Measurements from ENCODE around the gene ACOT13.
"Not testable (repeated sequence)": the region's sequence is repeated elsewhere in the genome, so short reads cannot be mapped to it uniquely, and the experiment has no call there.

ACOT13 gene

DNA sequence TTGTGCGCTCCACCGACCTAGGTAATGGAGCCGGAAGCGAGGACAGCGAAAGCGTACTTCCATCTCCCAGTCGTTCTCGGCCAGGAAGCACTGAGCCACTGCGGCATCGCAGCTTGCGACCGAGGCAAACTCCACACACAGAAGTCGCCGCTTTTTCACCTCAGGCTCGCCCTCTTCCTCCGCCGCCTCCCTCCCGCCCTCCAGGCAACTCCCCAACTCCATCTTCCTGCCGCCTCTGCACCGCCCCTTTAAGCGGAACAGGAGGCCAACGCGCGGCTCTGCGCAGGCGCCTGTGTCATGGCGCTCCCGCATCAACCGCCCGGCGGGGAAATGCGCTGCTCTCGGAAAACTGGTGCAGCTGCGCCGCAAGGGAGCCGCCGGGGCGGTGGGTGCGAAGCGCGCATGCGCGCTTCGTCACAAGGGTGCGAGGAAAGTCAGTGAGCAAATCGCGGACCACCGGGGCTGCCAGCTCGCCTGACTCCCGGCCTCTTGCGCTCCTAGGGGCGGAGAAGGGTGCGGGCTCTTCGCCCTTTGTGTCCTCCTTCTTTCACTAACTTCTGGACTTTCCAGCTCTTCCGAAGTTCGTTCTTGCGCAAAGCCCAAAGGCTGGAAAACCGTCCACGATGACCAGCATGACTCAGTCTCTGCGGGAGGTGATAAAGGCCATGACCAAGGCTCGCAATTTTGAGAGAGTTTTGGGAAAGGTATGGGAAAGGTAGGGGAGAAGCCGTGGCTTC lies at the start of gene ACOT13, which contains the start of gene TDP2:
Gene ACOT13 (plus strand): TSS at position 437 of the 737 bp plus-strand sequence. CDS start 187 bp downstream, at position 624.
Gene TDP2 (minus strand): TSS at position 259 of the 737 bp plus-strand sequence. CDS start 37 bp downstream, at position 222.
- DNase-seq (ENCODE audit: low read depth), result peak; percentile 96

- DNase-seq (ENCODE audit: low read depth), result no peak
These were observed 47.2 kb upstream of the ACOT13 start for GRCh38 chr6:24619661-24620060.

DNA sequence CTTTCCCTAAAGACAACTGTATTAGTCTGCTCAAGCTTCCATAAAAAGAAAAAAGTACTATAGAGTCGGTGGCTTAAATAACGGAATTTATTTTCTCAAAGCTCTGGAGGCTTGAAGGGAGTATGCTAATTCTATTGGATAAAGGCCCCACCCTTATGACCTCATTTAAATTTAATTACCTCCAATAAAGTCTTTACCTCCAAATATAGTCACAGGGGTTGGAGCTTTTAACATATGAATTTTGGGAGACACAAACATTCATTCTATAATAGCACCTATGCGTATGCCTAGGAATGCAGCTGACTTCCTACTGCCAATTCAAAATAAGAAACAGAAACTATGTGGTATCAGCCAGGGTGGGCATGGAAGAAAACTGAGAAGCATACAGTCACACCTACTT lies 46.2 kb upstream of the ACOT13 start:
- no peak for DNase-seq (ENCODE audit: low read depth)

- no peak for DNase-seq (ENCODE audit: low read depth)
These were observed 45.1 kb upstream of the ACOT13 start for GRCh38 chr6:24621626-24622289.

DNA sequence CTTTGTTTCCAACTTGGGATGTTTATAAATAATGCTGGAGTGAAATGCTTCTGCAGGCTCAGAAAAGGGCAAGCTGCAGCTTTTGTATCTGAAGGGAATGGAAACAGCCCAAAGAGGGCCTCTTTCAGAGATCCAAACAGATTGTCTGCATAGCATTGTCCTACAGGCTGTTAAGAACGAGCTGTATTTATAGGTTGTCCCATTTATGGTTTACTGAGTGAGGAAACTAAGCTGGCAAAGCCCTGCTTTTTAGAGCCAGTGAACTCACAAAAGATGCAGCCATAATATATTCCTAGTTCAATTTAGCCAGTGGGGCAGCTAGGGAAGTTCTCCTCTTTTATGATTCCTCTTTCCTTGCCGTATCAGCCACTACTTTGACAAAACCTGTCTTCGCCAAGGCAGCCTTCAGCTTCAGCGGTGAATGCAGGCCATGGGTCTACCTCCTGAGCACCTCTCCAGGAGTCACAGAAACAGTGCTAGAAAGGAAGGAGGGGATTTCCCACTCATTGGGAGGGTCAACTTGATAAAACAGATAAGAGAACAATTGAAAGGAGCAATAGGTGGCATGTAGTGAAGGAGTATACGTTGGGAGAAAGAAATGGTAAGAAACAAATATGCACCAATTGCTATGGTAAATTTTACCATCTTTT lies 35.9 kb upstream of the ACOT13 start:
- no peak for DNase-seq (ENCODE audit: low read depth)

DNA sequence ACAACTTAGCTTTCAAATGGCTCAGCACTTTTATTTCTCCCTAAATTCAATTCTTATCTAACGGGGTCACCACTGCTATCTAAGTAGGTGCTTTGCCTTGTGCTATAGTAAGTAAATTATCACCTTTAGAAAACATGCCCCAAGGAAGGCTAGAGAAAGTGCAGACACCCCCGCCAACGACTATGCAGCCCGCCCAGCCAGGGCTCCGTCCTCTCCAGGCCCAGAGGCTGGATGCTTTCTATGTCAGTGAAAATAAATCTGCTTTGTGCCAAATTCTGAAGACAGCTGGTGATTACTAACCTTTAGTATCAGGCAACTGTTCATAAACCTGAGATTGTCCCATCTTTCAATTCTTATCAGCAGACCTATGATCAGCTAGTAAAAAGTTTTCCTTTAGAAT lies 35.2 kb upstream of the ACOT13 start:
- DNase-seq (ENCODE audit: low read depth), result no peak

- no peak for DNase-seq (ENCODE audit: low read depth)
These were observed 34.3 kb upstream of the ACOT13 start for GRCh38 chr6:24632573-24632972.

- DNase-seq (ENCODE audit: low read depth), result no peak
These were observed 30.2 kb upstream of the ACOT13 start for GRCh38 chr6:24636681-24637080.

GRCh38 chr6:24640166-24640565 lies 26.7 kb upstream of the ACOT13 start:
- no peak for DNase-seq (ENCODE audit: low read depth)

GRCh38 chr6:24640631-24641030 lies 26.2 kb upstream of the ACOT13 start:
- DNase-seq (ENCODE audit: low read depth), result not testable (repeated sequence)

DNA sequence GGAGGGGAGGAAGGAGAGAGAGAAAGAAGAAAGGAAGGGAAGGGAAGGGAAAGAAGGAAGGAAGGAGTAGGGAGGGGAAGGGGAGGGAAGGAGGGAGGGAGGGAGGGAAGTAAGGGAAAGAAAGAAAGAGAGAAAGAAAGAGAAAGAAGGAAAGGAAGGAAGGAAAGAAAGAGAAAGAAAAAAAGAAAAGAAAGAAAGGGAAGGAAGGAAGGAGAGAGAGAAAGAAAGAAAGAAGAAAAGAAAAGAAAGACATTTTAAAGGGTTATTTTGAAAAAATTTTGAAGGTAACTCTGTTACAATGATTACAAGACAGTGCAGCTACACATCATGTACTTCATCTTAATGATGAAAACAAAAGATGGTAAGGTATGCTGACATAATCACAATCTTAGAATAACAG lies 24.8 kb upstream of the ACOT13 start:
- DNase-seq (ENCODE audit: low read depth), result no peak

- no peak for DNase-seq (ENCODE audit: low read depth)
These were observed 23.0 kb upstream of the ACOT13 start for GRCh38 chr6:24643920-24644319.

- DNase-seq (ENCODE audit: low read depth), result no peak
These were observed 22.5 kb upstream of the ACOT13 start for GRCh38 chr6:24644377-24644776.

DNA sequence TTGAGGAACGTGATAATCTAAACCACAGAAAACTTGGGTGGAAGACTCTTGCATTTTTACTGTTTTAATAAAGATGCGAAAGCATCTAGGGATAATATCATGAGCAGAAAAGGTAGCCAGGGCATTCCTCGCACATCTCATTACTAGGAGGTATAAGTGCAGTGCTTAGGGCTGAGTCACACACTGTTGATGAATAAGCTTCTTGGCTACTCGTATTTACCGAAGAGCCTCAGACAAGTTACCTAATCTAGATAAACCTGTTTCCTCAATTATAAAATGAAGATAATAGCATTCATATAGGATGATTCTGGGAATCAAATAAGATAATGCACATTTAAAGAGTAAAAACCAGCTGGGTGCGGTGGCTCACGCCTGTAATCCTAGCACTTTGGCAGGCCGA lies 20.1 kb upstream of the ACOT13 start:
- DNase-seq (ENCODE audit: low read depth), result peak; percentile 39

- DNase-seq (ENCODE audit: low read depth), result no peak
These were observed 18.6 kb upstream of the ACOT13 start for GRCh38 chr6:24648276-24648675.

GRCh38 chr6:24649691-24650090 lies 17.2 kb upstream of the ACOT13 start:
- DNase-seq (ENCODE audit: low read depth), result no peak

- DNase-seq (ENCODE audit: low read depth), result no peak
These were observed 16.5 kb upstream of the ACOT13 start for GRCh38 chr6:24650365-24650764.

DNA sequence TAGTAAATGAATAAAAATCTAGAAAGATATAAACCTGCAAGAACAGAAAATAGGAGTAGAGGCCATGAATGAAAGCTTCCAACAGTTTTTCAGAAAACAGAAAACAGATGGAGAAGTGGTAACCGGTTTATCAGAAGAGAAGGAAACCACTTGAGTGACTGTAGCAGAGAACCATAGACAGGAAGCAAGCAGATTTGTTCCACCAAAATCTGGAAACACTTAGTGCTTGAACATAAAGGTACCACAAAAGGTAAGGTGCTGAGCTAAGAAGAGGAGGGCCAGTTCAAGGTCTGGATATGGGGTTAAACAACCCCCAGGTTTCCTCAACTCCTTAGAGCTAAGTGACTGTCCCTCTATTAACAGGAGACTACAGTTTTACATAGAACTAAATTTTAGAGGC lies 11.7 kb upstream of the ACOT13 start:
- no peak for DNase-seq (ENCODE audit: low read depth)

- peak; percentile 98 for DNase-seq (ENCODE audit: low read depth)
These were observed 8.0 kb upstream of the ACOT13 start for GRCh38 chr6:24658573-24659560.

GRCh38 chr6:24659561-24659960 lies 7.3 kb upstream of the ACOT13 start:
- peak; percentile 60 for DNase-seq (ENCODE audit: low read depth)

- no peak for DNase-seq (ENCODE audit: low read depth)
These were observed 6.8 kb upstream of the ACOT13 start for GRCh38 chr6:24660105-24660504.

- DNase-seq (ENCODE audit: low read depth), result not testable (repeated sequence)
These were observed 5.1 kb upstream of the ACOT13 start for GRCh38 chr6:24661759-24662158.
